WTC11 (cell line): ENCODE results near the gene NEK4. TPM values are rescaled to one million over a fixed set of nuclear protein-coding genes. Genes with fewer than 3 reads are reported as not detected.

Experiments
- ATAC-seq: fragments of 200-7000 bp; cut with Tn5 transposase; 2 replicates; pipeline ENCODE4 v1.10.0; 2021; ENCODE audit warnings: mild to moderate bottlenecking, moderate library complexity
- CTCF ChIA-PET: fragments of 300-600 bp; sonication (Branson Sonifier 250); formaldehyde crosslinking; loops from one replicate; lab custom pipeline; 2021; ENCODE audit warnings: antibody characterized with exemption; lab: Charles Lee
- POLR2A ChIA-PET: fragments of 350-600 bp; sonication (Branson Sonifier 250); formaldehyde crosslinking; loops from one replicate; lab custom pipeline; 2021; ENCODE audit warnings: antibody characterized with exemption; lab: Charles Lee
- DNase-seq: peaks from one replicate; pipeline ENCODE4 v3.0.0; 2021; ENCODE audit warnings: low spot score
- H3K27ac Mint-ChIP-seq: 2 replicates; pipeline ENCODE4 v1.8.0; 2021; ENCODE audit warnings: mixed read lengths
- H3K27me3 Mint-ChIP-seq: 2 replicates; pipeline ENCODE4 v1.8.0; 2021; ENCODE audit warnings: low read depth, mild to moderate bottlenecking, moderate library complexity, mixed read lengths
- H3K36me3 Mint-ChIP-seq: 2 replicates; pipeline ENCODE4 v1.8.0; 2021; ENCODE audit warnings: mixed read lengths
- H3K4me1 Mint-ChIP-seq: 2 replicates; pipeline ENCODE4 v1.8.0; 2022; ENCODE audit warnings: mixed read lengths
- H3K4me3 Mint-ChIP-seq: 2 replicates; pipeline ENCODE4 v1.8.0; 2021; ENCODE audit warnings: mild to moderate bottlenecking, moderate library complexity, mixed read lengths
- H3K9me3 Mint-ChIP-seq: 2 replicates; pipeline ENCODE4 v1.8.0; 2021; ENCODE audit warnings: mixed read lengths
- CTCF ChIP-seq: fragments of 200-600 bp; IDR thresholded peaks from 2 replicates; pipeline ENCODE4 v1.8.0; 2022; ENCODE audit warnings: antibody characterized with exemption
- E2F5 ChIP-seq: sonication (generic); formaldehyde crosslinking; IDR thresholded peaks from 2 replicates; pipeline ENCODE4 v1.8.1; 2022; ENCODE audit warnings: mild to moderate bottlenecking, moderate library complexity, missing genetic modification reagents
- GABPB1 ChIP-seq: sonication (generic); formaldehyde crosslinking; IDR thresholded peaks from 2 replicates; pipeline ENCODE4 v1.8.1; 2023; ENCODE audit warnings: mild to moderate bottlenecking, missing genetic modification reagents
- GTF2I ChIP-seq: fragments of 250-450 bp; sonication (Bioruptor Pico); conservative IDR thresholded peaks from 2 replicates; pipeline ENCODE4 v1.4.0; 2021; ENCODE audit warnings: mild to moderate bottlenecking
- IRF2 ChIP-seq: sonication (generic); formaldehyde crosslinking; IDR thresholded peaks from 2 replicates; pipeline ENCODE4 v1.8.0; 2022; ENCODE audit warnings: low read depth, missing genetic modification reagents, borderline replicate concordance
- MYBL2 ChIP-seq: sonication (generic); formaldehyde crosslinking; IDR thresholded peaks from 2 replicates; pipeline ENCODE4 v1.8.1; 2023; ENCODE audit warnings: mild to moderate bottlenecking, moderate library complexity, missing genetic modification reagents
- NFE2L1 ChIP-seq: sonication (generic); formaldehyde crosslinking; IDR thresholded peaks from 2 replicates; pipeline ENCODE4 v1.8.1; 2023; ENCODE audit warnings: missing genetic modification reagents
- PRRX2 ChIP-seq: fragments of 250-450 bp; sonication (Bioruptor Pico); IDR thresholded peaks from 2 replicates; pipeline ENCODE4 v1.8.0; 2021; ENCODE audit warnings: mild to moderate bottlenecking
- RORB ChIP-seq: fragments of 250-450 bp; sonication (Bioruptor Pico); IDR thresholded peaks from 2 replicates; pipeline ENCODE4 v1.9.0; 2021; ENCODE audit warnings: mild to moderate bottlenecking
- SMAD3 ChIP-seq: sonication (generic); formaldehyde crosslinking; IDR thresholded peaks from 2 replicates; pipeline ENCODE4 v1.8.0; 2022; ENCODE audit warnings: missing genetic modification reagents, mild to moderate bottlenecking, borderline replicate concordance
- TCF7 ChIP-seq: sonication (generic); formaldehyde crosslinking; IDR thresholded peaks from 2 replicates; pipeline ENCODE4 v1.8.0; 2022; ENCODE audit warnings: mild to moderate bottlenecking, low read depth, missing genetic modification reagents, moderate library complexity
- ZNF317 ChIP-seq: sonication (generic); formaldehyde crosslinking; IDR thresholded peaks from 2 replicates; pipeline ENCODE4 v1.8.1; 2023; ENCODE audit warnings: low read depth, mild to moderate bottlenecking, moderate library complexity, missing genetic modification reagents, borderline replicate concordance
- ZNF416 ChIP-seq: fragments of 250-450 bp; sonication (Bioruptor Pico); IDR thresholded peaks from 2 replicates; pipeline ENCODE4 v1.9.0; 2021; ENCODE audit warnings: mild to moderate bottlenecking, inconsistent platforms
- total RNA-seq: library from RNA; stranded (reverse); gene quantifications from 3 replicates; pipeline ENCODE4 v1.2.3, GENCODE V29; 2021
- TF ChIP-seq, protein P1 (sequence below): sonication (generic); formaldehyde crosslinking; IDR thresholded peaks from 2 replicates; pipeline ENCODE4 v1.8.1; 2022; ENCODE audit warnings: low read depth, missing genetic modification reagents, borderline replicate concordance
- TF ChIP-seq, protein P2 (sequence below): fragments of 250-450 bp; sonication (Bioruptor Pico); IDR thresholded peaks from 2 replicates; pipeline ENCODE4 v1.9.0; 2021; ENCODE audit warnings: mild to moderate bottlenecking
- TF ChIP-seq, protein P3 (sequence below): sonication (generic); formaldehyde crosslinking; IDR thresholded peaks from 2 replicates; pipeline ENCODE4 v1.8.0; 2022; ENCODE audit warnings: mild to moderate bottlenecking, missing genetic modification reagents

The NEK4 gene
- total RNA-seq, 1 experiment from 2014 or later: 31.4 TPM

DNA sequence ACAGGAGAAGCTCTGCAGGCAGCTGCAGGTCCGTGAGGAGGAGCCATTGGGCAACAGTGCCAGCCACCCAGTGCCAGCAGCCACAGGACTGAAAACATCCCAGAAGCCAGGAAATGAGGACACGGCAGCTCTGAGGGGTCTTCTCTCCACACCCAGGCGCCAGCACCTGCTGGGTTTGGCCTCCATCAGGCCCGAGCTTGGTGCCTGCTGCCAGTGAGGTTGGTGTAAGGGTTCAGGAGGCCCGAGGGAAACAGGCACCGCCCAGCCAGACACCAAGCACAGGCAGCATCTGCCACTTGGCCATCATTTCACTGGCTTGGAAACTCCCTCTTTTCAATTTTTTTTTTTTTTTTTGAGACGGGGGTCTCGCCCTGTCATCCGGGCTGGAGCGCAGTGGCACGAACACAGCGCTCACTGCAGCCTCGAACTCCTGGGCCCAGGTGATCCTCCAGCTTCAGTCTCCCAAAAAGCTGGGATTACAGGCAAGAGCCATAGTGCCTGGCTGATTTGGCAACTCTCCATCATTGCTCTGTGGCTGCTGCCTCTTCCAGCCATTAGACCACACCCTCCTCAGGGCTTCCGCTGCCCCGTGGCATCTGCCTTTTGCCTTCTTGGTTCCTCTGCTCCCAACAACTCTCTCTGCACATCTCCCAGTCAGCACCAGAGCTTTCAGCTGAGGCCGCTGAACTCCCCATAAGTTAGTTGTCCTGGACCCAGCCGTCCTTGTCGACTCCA is 22.4 kb upstream of the NEK4 start:
- Mint-ChIP-seq H3K4me1 (no peaks in the 10 kb centered on the region), H3K36me3 (no peaks in the 10 kb centered on the region), H3K27ac (no peak overlapping the region), H3K27me3 (no peaks in the 10 kb centered on the region), H3K9me3 (no peaks in the 10 kb centered on the region), H3K4me3 (no peak overlapping the region)
- ChIA-PET POLR2A (interaction anchor here (0.9 kb wide), 1 partner anchor 8 kb away, joined by 3 read pairs; no protein-coding TSS in a partner anchor), CTCF (interaction anchor here (0.6 to 5.5 kb wide), 43 partner anchors 8 to 494 kb away, joined by 3 to 96 read pairs (median 5); partner anchors contain the start of genes ITIH1, ITIH4, NEK4 and UQCC5)
- TF ChIP-seq MYBL2 (CRISPR knock-in tag) (no peak), GABPB1 (CRISPR knock-in tag) (no peak), PRRX2 (no peak), GTF2I (CRISPR knock-in tag) (no peak)
- no peak for DNase-seq
- no peak for ATAC-seq

- TF ChIP-seq, protein P1, sequence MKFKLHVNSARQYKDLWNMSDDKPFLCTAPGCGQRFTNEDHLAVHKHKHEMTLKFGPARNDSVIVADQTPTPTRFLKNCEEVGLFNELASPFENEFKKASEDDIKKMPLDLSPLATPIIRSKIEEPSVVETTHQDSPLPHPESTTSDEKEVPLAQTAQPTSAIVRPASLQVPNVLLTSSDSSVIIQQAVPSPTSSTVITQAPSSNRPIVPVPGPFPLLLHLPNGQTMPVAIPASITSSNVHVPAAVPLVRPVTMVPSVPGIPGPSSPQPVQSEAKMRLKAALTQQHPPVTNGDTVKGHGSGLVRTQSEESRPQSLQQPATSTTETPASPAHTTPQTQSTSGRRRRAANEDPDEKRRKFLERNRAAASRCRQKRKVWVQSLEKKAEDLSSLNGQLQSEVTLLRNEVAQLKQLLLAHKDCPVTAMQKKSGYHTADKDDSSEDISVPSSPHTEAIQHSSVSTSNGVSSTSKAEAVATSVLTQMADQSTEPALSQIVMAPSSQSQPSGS (CRISPR knock-in tag): no peak
- TF ChIP-seq NFE2L1 (no peak), E2F5 (no peak), CTCF (peak; percentile 21; the same call in 1 of the 2 replicates), SMAD3 (CRISPR knock-in tag) (no peak)
- TF ChIP-seq, protein P2, sequence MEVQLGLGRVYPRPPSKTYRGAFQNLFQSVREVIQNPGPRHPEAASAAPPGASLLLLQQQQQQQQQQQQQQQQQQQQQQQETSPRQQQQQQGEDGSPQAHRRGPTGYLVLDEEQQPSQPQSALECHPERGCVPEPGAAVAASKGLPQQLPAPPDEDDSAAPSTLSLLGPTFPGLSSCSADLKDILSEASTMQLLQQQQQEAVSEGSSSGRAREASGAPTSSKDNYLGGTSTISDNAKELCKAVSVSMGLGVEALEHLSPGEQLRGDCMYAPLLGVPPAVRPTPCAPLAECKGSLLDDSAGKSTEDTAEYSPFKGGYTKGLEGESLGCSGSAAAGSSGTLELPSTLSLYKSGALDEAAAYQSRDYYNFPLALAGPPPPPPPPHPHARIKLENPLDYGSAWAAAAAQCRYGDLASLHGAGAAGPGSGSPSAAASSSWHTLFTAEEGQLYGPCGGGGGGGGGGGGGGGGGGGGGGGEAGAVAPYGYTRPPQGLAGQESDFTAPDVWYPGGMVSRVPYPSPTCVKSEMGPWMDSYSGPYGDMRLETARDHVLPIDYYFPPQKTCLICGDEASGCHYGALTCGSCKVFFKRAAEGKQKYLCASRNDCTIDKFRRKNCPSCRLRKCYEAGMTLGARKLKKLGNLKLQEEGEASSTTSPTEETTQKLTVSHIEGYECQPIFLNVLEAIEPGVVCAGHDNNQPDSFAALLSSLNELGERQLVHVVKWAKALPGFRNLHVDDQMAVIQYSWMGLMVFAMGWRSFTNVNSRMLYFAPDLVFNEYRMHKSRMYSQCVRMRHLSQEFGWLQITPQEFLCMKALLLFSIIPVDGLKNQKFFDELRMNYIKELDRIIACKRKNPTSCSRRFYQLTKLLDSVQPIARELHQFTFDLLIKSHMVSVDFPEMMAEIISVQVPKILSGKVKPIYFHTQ (CRISPR knock-in tag): no peak
- TF ChIP-seq, protein P3, sequence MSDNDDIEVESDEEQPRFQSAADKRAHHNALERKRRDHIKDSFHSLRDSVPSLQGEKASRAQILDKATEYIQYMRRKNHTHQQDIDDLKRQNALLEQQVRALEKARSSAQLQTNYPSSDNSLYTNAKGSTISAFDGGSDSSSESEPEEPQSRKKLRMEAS (CRISPR knock-in tag): 0 out of 2 replicates have a peak, but pooled peaks have one; percentile 17
- no peaks in the 10 kb centered on the region for H3K4me1 Mint-ChIP-seq
- DNase-seq: peak; percentile 63
- ChIA-PET CTCF (interaction anchor here (0.6 to 5.5 kb wide), 47 partner anchors 8 to 495 kb away, joined by 3 to 96 read pairs (median 5); partner anchors contain the start of genes ITIH1, ITIH4, NEK4 and UQCC5), POLR2A (no interaction called here)
- ATAC-seq: peak; percentile 85
- no peak overlapping the region for H3K27ac Mint-ChIP-seq
- no peaks in the 10 kb centered on the region for H3K36me3 Mint-ChIP-seq
- no peak overlapping the region for H3K4me3 Mint-ChIP-seq
- H3K27me3 Mint-ChIP-seq: no peaks in the 10 kb centered on the region
- no peaks in the 10 kb centered on the region for H3K9me3 Mint-ChIP-seq
Measured at GRCh38 chr3:52792413-52792812, 21.7 kb upstream of the NEK4 start.

GRCh38 chr3:52791928-52792327 is 21.2 kb upstream of the NEK4 start:
- POLR2A ChIA-PET: no interaction called here
- CTCF ChIA-PET: interaction anchor here (0.6 to 5.5 kb wide), 39 partner anchors 8 to 281 kb away, joined by 3 to 96 read pairs (median 6); partner anchors contain the start of genes ITIH1, ITIH4, NEK4 and UQCC5
- no peak for ATAC-seq
- Mint-ChIP-seq H3K36me3 (no peaks in the 10 kb centered on the region), H3K9me3 (no peaks in the 10 kb centered on the region), H3K27me3 (no peaks in the 10 kb centered on the region), H3K27ac (no peak overlapping the region), H3K4me3 (no peak overlapping the region), H3K4me1 (no peaks in the 10 kb centered on the region)
- no peak for DNase-seq
- TF ChIP-seq RORB (CRISPR knock-in tag) (no peak), ZNF317 (CRISPR knock-in tag) (no peak), ZNF416 (CRISPR knock-in tag) (no peak), IRF2 (no peak), TCF7 (CRISPR knock-in tag) (no peak)
